H1 (cell line): ENCODE results near the gene OR52W1. TPM values are rescaled to one million over a fixed set of nuclear protein-coding genes. Genes with fewer than 3 reads are reported as not detected.

ENCODE experiments used
- CHD7 ChIP-seq: fragments of 300-600 bp; sonication (generic); IDR thresholded peaks from 2 replicates; pipeline ENCODE4 v1.7.1; 2012; ENCODE audit warnings: low read length, moderate library complexity, mild to moderate bottlenecking, inconsistent platforms; ENCODE audit not compliant: insufficient replicate concordance
- polyA plus RNA-seq, 7 experiments: library from polyadenylated mRNA; depleted of rRNA in 3 of 7; stranded (reverse) in 5 of 7; unstranded in 2 of 7; fragments of >200 nt in 5 of 7; fragments of 200-250 nt in 2 of 7; gene quantifications; 1 replicate in 5 of 7; 2 replicates in 1 of 7; 4 replicates in 1 of 7; pipeline versions ENCODE4 v1.2.1 to v1.2.3, GENCODE V29; 2011 to 2013; ENCODE audit warnings: missing spikeins in 2 of 7, mixed read lengths in 2 of 7
- total RNA-seq: library from RNA; stranded (reverse); fragmentation: NEBNext Ultra II Directional; extraction: Animal tissue kit (Norgen Biotek cat#: 25700); gene quantifications from 2 replicates; pipeline ENCODE4 v1.2.1, GENCODE V29; 2021

OR52W1 gene
- total and polyA plus RNA-seq, 2 of the 8 experiments (the other 6 are each of a cell fraction or from before 2014, with no cell fraction given): not detected

- no peak for TF ChIP-seq CHD7
- TF ChIP-seq, all 59 proteins: peak for 0
These were observed 1.4 kb upstream of the OR52W1 start (continued) for GRCh38 chr11:6197466-6198200.
